SHP77 (cell line): ENCODE measurements around the gene FBXO31.

ENCODE experiments used
- DNase-seq, 2 experiments: peaks; one replicate each; lab custom pipeline; 2025; lab: John Stamatoyannopoulos, UW

The FBXO31 gene

DNA sequence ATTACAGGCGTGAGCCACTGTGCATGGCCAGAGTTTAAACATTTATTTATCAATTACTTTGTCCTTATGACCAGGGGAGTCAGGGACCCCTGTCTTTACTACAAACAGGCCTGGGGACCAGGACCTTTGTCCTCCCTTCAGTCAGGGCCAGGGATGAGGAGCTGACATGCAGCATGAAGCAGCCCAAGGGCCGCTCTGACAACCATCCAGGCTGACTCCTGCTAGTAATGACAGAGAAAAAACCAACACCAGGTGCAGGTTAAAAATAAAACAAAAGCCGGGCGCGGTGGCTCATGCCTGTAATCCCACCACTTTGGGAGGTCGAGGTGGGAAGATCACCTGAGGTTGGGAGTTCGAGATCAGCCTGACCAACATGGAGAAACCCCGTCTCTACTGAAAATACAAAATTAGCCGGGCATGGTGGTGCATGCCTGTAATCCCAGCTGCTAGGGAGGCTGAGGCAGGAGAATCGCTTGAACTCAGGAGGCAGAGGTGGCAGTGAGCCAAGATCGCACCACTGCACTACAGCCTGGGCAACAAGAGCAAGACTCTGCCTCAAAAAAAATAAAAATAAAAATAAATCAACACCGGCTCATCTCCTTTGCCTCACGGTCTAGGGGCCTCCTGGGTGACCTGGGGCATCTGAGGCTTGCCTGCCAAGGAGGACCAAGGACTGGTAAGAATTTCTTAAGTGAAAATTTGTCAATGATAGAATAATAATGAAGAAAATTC is 20.6 kb downstream of the FBXO31 start:
- DNase-seq, result peak in 1 of 2 experiments; percentile 16

DNA sequence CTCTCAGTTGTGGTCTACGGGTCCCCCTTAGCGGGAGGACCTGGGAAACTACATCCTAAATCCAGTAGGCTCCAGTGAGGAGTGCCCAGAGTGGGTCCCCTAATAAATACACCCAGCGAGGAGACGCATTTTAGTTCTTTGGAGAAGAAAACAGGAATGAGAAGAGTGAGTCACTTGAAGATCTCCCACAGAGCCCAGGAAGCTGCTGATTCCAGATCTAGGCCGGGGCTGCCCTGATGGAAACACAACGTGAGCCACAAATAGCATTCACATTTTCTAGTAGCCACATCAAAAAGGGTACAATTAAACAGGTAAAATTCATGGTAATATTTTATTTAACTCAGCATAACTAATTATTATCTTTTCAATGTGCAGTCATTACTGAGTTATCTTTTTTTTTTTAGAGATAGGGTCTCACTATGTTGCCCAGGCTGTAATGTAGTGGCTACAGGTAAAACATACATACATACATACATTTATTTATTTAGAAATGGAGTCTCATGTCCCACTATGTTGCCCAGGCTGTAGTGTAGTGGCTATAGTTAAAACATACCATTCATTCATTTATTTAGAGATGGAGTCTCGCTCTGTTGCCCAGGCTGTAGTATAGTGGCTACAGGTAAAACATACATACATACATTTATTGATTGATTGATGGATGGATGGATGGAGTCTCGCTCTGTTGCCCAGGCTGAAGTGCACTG is 21.5 kb downstream of the FBXO31 start:
- DNase-seq, result no peak

GRCh38 chr16:87360862-87361610 is 22.5 kb downstream of the FBXO31 start:
- no peak for DNase-seq

DNA sequence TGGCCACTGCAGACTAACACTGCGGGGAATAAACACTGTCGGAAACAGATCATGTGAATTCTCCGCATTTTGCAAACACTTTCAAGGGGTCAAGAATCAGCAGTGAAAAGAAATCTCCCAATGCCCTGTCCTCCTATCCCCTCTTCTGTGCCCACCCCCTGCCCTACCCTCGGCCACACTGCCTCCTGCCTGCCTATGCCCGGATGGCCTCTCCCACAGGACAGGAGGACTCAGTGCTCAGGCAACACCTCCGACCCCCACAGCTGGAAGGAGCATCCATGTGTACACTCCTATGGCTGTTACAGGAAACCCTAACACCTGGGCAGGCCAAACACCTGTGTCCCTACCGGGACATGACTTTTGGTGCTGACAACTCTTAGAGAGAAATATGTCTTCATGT is 24.5 kb downstream of the FBXO31 start:
- DNase-seq, result no peak

DNA sequence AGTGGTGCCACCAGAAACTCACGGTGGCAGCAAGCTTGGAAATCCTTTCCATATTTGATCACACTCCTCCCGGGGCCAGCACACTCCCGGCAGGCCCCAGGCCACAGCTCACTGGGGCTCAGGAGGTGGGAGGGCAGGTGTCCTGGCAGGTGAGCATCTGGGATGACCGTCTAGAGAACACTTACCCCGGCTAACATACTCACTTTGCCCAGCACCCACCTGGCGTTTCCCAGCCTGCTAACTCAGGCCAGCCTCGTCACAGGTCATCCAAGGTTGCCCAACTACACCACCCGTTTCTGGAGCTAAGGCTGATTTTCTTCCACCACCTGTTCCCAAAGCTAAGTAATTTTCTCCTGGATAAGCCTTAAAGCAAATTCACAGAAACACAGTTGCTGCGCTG is 24.9 kb downstream of the FBXO31 start:
- DNase-seq, result no peak

GRCh38 chr16:87358250-87358649 is 25.3 kb downstream of the FBXO31 start:
- DNase-seq, result no peak

GRCh38 chr16:87356491-87356853 is 27.1 kb downstream of the FBXO31 start:
- DNase-seq, result no peak

DNA sequence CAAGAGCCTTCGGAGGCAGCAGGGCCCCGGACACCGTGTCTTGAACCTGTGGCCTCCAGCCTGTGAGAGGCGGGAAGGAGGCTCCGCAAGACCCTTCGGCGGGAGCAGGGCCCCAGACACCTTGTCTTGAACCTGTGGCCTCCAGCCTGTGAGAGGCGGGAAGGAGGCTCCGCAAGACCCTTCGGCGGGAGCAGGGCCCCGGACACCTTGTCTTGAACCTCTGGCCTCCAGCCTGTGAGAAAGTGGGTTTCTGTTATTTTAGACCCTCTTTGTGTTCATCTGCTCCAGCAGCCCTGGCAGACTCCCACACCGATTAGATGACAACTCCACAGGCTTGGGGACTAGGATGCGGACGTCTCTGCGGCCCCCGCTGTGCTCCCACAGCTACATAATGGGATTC is 30.0 kb downstream of the FBXO31 start:
- DNase-seq, result no peak

DNA sequence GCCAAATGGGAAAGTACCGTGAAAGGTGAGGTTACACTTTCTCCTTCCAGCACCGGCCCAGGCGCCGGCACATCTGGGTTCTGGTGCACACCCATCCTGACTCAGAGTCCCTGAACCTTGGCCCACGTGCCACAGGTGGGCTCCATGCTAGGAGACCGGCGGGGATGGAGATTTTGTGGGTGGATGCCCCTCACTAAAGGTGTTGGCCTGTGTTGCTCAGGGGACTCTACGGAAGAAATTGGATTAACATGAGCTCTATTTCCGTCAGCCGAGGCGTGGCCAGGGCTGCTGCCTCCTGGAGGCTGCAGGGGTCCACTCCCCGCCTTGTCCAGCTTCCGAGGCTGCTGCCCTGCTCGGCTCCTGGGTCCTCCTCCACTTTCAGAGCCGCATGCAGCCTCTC is 30.8 kb downstream of the FBXO31 start:
- no peak for DNase-seq

DNA sequence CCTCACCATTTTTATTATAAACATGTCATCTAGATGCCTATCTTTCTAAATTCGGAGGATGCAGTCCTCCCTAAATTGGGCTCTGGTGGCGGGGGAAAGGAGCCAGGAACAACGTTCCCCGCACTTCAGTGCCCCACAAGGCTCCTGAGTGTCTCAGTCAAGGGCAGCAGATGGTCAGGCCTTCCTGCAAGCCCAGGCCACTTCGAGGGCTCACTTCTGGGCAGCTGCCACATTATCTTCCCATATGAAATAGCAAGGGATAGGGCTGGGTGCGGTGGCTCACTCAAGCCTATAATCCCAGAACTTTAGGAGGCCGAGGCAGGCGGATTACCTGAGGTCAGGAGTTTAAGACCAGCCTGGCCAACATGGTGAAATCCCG is 32.3 kb downstream of the FBXO31 start:
- DNase-seq, result no peak

GRCh38 chr16:87350681-87351319 is 32.8 kb downstream of the FBXO31 start:
- no peak for DNase-seq

DNA sequence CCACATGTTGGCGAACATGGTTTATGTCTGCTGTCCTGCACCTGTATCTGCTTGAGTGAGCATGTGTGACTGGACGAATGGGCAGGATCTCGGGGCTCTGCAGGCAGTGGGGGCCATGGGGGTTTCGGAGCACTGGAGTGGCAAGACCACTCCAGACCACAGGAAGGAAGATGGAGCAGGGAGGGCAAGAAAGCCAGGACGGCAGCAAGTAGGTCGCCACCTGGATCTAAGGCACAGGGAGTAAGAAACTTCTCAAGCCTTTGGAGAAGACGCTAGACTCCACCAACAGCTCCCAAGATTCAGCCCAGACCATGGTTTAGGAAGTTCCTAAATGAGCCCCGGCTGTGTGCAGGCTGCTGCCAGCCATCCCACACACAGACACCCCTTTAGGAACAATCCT is 33.5 kb downstream of the FBXO31 start:
- DNase-seq, result no peak

DNA sequence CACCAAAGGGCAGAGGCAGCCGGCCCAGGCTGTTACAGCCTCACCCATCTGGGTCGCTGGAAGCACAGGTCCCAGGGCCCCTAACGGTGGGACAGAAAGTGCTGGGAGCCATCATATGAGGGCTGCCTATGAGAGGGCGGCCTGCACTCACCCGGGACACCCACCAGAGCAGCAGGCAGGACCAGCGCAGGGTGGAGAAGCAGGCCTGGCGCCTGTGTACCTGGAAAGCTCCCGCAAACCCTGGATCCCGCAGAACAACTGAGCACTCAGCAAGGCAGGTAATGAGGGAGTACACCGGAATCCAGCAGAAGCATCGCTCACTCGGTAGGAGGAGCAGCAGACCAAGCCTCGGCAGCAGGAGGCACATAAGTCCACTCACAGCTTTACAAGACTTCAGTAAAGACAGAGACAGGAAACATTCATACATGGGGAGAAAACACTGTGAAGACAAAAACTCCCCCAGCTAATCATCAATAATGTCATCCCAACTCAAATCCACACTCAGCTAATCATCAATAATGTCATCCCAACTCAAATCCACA is 34.9 kb downstream of the FBXO31 start:
- DNase-seq, result no peak

DNA sequence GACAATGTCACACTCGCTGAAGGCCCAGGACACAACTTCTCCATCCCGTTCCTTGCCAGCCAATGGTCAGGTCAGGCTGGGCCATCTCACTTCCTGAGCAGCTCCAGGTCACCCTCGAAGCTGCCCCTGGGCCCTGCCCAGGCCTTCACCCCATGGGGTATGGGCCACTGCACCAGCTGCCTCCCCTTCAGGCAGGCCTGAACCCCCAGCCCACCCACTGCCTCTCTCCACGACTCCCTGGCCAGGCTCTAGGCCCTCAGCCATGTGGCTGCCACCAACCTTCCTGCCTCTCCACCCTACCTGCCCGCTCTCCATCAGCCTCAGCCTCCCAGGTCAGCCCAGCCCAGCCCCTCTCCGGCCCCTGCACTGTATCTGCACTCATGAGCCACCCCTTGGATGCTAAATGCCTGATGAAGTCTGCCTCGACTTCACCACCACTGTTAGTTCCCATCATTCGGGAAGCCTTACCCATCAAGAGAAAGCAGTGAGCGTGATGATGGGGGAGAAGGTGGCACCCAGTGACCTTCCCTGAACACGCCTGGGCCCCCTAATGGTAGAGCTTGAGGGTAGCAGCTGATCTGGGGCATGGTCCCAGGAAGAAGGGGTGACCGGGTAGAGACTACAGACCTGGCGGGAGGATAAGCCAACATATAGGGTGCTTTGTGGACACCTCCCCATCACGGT is 35.5 kb downstream of the FBXO31 start:
- DNase-seq, result no peak

- DNase-seq, result no peak
These were observed 37.0 kb downstream of the FBXO31 start for GRCh38 chr16:87346517-87347060.

DNA sequence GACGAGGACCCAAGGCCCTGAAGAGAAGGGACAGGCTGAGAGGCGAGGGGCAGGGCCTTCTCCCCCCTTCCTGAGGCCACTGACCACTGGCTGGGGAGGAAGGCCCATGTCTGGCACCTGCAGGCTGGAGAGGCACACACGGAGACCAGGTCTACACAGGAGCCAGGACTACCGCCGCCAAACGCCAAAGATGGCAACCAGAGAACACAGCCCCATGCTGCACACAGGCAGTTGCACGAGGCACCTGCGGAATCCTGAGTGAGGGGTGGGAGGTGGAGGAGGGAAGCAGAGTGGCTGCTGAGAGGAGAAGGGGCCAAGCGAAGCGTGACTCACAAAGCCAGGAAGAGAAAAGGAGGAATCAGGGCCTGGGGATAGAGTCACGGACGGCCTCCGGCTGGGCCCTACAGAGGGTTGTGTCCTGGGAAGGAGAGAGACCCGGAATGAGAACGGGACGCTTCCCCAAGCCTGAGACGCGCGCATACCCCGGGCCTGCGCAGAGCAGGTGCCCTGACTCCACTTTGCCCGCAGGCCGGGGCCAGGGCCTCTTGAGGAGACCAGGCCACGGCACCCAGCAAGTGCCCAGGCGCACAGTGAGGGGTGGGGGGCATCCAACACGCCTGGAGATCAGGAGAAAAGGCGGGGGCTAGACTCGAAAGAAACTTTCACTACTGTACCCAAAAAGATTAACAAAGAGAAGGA is 37.7 kb downstream of the FBXO31 start:
- DNase-seq, result no peak

GRCh38 chr16:87344931-87345631 is 38.5 kb downstream of the FBXO31 start:
- peak; percentile 58 to 77 for DNase-seq

DNA sequence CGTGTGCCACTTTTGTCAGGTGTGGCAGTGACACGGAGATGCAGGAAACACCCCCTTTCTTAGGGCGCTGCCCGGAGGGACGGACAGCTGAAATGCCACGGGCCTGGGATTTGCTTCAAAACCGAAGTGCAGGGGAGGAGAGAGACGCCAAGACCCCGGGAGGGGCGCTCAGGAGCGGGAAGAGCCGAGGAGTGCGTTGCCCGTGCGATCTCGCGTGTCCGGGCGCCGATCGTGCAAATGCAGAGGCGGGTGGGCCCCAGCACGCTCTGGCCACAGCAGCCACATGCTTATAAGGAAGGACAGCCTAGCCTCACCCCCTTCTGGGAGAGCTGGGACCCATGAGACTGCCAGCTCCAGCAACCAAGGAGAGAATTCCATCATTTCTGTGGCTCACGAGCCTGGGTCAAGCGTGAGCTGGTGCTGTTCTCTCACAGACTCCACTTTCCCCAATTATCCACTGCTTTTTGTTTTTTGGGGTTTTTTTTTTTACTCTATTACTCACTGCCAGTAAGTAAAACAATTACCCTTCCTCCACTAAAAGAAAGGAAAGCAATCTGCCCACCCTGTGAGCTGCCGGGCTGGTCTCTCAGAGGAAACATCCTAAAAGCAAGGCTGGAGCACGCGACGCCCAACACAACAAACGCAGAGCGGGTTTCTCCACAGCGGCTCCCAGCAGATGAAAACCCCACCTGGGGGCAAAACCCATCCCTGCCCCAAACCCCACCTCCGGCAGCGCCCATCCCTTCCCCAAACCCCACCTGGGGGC is 39.2 kb downstream of the FBXO31 start:
- no peak for DNase-seq

DNA sequence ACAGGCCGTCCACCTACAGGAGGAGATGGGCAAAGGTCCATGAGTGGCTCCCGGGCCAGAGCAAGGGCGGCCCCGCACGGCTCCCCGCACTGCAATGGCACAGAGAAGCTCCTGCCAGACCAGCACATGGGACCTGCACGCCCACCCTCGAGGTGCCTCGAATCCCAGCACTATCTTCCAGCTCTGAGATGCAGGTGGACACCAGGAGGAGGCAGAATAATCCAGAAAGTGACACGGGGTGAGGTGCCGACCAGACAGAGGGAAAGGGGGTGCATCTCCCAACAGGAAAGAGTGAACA is 39.9 kb downstream of the FBXO31 start:
- no peak for DNase-seq
